Mesothelial cell of epicardium (in vitro differentiated cells): Measurements from ENCODE around the gene RPS19BP1. TPM values are rescaled to one million over a fixed set of nuclear protein-coding genes. Genes with fewer than 3 reads are reported as not detected.

ENCODE experiments used
- DNase-seq, 2 experiments: peaks; one replicate each; pipeline ENCODE4 v3.0.0; 2021; ENCODE audit warnings: low spot score in 2 of 2; ENCODE audit not compliant: unreplicated experiment in 2 of 2
- H3K27ac Mint-ChIP-seq: 2 replicates; pipeline ENCODE4 v1.8.0; 2021; ENCODE audit warnings: mixed read lengths
- H3K27me3 Mint-ChIP-seq: 2 replicates; pipeline ENCODE4 v1.8.0; 2021; ENCODE audit warnings: low read depth, mixed read lengths
- H3K36me3 Mint-ChIP-seq: 2 replicates; pipeline ENCODE4 v1.8.0; 2021; ENCODE audit warnings: mixed read lengths
- H3K4me1 Mint-ChIP-seq: 2 replicates; pipeline ENCODE4 v1.8.0; 2021; ENCODE audit warnings: mixed read lengths
- H3K4me3 Mint-ChIP-seq: 2 replicates; pipeline ENCODE4 v1.8.0; 2021; ENCODE audit warnings: mild to moderate bottlenecking, moderate library complexity, mixed read lengths
- H3K9me3 Mint-ChIP-seq: 2 replicates; pipeline ENCODE4 v1.8.0; 2021; ENCODE audit warnings: mixed read lengths
- total RNA-seq: library from RNA; stranded (reverse); gene quantifications from 3 replicates; pipeline ENCODE4 v1.2.1, GENCODE V29; 2021
- TF ChIP-seq, protein P1 (sequence below): fragments of 200-600 bp; sonication (generic); IDR thresholded peaks from one replicate; pipeline ENCODE4 v1.5.0; 2021; ENCODE audit warnings: antibody characterized with exemption; ENCODE audit not compliant: unreplicated experiment

Gene RPS19BP1
- total RNA-seq, 1 donor from 2014 or later, result 33.0 TPM

DNA sequence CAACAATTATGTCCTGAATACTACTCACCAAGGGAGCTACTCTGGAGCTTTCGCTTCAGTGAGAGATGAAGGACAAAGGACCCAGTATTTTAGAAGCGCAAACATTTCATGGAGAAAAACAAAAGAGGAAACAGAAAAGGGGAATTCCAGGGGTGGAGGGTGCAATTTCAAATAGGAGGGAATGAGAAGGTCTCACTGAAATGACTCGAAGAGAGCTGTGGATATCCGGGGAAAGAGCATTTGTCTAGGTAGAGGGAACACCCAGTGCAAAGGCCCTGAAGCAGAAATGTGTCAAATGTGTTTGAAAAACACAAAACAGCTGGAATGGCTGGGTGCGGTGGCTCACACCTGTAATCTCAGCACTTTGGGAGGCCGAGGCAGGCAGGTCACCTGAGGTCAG lies 2.4 kb downstream of the RPS19BP1 start:
- Mint-ChIP-seq H3K9me3 (no peaks in the 10 kb centered on the region), H3K27ac (peak overlapping the region; percentile 1), H3K4me1 (peaks cover 54% of the 10 kb centered on the region), H3K36me3 (peaks cover 8% of the 10 kb centered on the region), H3K4me3 (no peak overlapping the region), H3K27me3 (no peaks in the 10 kb centered on the region)
- TF ChIP-seq, protein P1, sequence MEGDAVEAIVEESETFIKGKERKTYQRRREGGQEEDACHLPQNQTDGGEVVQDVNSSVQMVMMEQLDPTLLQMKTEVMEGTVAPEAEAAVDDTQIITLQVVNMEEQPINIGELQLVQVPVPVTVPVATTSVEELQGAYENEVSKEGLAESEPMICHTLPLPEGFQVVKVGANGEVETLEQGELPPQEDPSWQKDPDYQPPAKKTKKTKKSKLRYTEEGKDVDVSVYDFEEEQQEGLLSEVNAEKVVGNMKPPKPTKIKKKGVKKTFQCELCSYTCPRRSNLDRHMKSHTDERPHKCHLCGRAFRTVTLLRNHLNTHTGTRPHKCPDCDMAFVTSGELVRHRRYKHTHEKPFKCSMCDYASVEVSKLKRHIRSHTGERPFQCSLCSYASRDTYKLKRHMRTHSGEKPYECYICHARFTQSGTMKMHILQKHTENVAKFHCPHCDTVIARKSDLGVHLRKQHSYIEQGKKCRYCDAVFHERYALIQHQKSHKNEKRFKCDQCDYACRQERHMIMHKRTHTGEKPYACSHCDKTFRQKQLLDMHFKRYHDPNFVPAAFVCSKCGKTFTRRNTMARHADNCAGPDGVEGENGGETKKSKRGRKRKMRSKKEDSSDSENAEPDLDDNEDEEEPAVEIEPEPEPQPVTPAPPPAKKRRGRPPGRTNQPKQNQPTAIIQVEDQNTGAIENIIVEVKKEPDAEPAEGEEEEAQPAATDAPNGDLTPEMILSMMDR, result no peak
- DNase-seq, result no peak

DNA sequence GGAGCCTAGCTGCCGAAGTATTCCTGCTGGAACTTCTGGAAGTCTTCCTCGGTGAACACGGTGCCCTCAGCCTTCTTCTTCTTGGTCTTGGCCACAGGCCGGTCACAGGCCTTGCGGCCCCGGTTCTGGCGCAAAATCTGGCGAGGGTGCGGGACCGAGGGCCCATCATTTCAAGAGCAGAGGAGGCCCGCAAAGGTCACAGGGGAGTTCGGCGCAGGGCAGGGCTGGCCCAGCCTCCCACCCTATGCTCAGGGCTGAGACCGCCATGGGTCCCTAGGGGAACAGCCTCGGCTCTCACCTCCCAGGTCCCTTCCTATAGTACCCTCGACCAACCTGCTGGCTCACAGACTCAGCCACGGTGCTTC lies 3.1 kb downstream of the RPS19BP1 start:
- H3K9me3 Mint-ChIP-seq, result no peaks in the 10 kb centered on the region
- TF ChIP-seq, protein P1, result peak; percentile 8
- H3K27ac Mint-ChIP-seq, result peak overlapping the region; percentile 8
- peaks cover 61% of the 10 kb centered on the region for H3K4me1 Mint-ChIP-seq
- H3K4me3 Mint-ChIP-seq, result peak overlapping the region; percentile 13
- no peaks in the 10 kb centered on the region for H3K27me3 Mint-ChIP-seq
- H3K36me3 Mint-ChIP-seq, result peaks cover 14% of the 10 kb centered on the region
- no peak for DNase-seq

DNA sequence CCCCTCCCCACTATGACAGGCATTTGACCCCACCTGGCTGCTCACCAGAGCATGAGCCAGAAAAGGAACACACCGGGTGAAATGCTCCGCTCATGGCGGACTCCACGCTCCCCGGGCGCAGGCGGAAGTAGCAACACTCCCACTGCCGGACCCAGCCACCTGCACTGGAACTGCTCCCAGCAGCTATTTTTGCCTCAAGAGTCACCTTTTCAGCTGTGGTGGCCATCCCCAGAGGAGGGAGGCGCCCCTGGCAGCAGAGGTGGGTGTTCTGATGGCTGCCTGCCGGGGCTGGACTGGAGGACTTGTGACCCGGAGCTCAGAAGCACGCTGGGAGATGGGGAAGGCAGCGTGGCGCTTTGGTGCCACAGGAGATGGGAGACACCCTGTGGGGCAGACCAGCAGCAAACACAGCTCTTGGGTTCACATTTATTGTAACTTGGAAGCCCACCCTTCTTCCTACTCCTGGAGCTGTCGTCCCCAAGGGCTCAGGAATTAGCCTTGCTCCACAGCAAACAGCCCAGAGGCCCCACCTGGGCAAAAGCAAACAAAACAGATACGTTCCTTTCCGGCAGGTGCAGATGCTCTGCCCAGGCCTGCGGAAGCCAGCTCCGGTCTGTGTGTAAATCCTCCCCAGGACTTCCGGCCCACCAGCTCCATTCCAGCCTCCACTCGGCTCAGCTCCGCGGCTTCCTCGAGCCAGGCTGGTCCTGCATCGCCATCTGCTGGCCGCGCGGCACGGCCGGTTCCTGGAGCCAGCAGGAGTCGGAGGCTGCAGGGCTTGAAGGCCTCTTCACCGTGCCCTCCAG lies 3.7 kb downstream of the RPS19BP1 start:
- peak overlapping the region; percentile 8 for H3K27ac Mint-ChIP-seq
- TF ChIP-seq, protein P1, result peak; percentile 82
- H3K36me3 Mint-ChIP-seq, result peaks cover 14% of the 10 kb centered on the region
- no peaks in the 10 kb centered on the region for H3K9me3 Mint-ChIP-seq
- H3K4me1 Mint-ChIP-seq, result peaks cover 63% of the 10 kb centered on the region
- no peaks in the 10 kb centered on the region for H3K27me3 Mint-ChIP-seq
- DNase-seq, result peak; percentile 78 to 91
- H3K4me3 Mint-ChIP-seq, result peak overlapping the region; percentile 22

DNA sequence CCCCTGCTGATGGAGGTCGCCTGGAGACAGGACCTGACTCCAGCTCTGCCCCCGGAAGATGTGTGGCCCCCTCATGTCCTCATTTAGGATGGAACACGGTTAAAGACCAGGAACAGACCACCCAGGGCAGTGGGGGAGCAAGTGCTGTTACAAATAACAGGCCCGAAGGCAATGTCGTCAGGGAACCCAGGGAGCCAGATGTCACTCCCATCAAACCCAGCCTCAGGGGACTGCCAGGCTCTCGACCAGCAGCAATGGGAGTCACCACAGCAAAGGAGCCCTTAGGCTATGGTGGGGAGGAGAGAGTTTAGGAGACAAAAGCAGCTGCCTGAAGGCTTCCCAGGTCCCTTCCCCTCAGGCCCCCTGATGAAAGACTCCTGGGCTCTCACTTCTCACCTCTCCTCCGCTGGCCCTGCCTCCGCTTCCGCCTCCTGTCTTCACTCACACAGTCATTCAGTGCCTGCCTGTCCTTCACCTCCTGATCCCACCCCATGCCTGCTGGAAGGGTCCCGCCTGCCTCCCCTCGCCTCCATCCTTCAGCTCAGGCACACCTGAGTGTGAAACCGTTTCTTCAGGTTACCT lies 4.4 kb downstream of the RPS19BP1 start:
- TF ChIP-seq, protein P1, result no peak
- Mint-ChIP-seq H3K27me3 (no peaks in the 10 kb centered on the region), H3K4me1 (peaks cover 67% of the 10 kb centered on the region), H3K9me3 (no peaks in the 10 kb centered on the region), H3K27ac (peak overlapping the region; percentile 33), H3K36me3 (peaks cover 17% of the 10 kb centered on the region), H3K4me3 (no peak overlapping the region)
- no peak for DNase-seq

DNA sequence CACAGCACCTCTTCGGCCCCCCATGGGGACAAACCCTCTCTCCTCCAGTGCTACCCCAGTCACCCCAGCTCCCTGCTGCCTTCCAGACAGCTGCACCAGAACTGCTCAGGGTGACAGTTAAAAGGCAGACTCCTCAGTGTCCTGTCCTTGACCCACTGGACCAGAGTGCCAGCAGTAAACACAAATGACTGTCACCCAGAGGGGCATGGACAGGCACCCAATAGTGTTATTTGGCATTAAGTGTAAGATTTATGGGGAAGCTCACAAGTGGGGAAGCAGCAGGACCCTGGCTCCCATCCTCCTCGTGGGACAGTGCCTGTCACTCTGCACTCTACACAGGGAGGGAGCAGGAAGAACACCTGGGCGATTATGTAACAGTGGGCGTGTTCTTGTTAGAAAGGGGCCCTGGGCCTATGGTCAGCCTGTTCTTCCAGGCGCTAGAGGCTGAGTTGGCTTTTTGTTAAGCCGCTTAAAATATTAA lies 5.0 kb downstream of the RPS19BP1 start:
- H3K4me3 Mint-ChIP-seq, result no peak overlapping the region
- H3K4me1 Mint-ChIP-seq, result peaks cover 69% of the 10 kb centered on the region
- H3K9me3 Mint-ChIP-seq, result no peaks in the 10 kb centered on the region
- H3K36me3 Mint-ChIP-seq, result peaks cover 21% of the 10 kb centered on the region
- no peaks in the 10 kb centered on the region for H3K27me3 Mint-ChIP-seq
- no peak for DNase-seq
- peak overlapping the region; percentile 33 for H3K27ac Mint-ChIP-seq
- TF ChIP-seq, protein P1, result no peak
